ENCODE data around the gene GSTA1. TPM values are rescaled to one million over a fixed set of nuclear protein-coding genes. Genes with fewer than 3 reads are reported as not detected.

GSTA1 gene
- total and polyA plus RNA-seq, 9 of the 15 experiments (the other 6 are each of a cell fraction or from before 2014, with no cell fraction given): 0.42 TPM; not detected in 8

- TF ChIP-seq CCAR2 (IDR thresholded peaks at IDR 0.05; ENCODE audit: low read depth, low read length): no peak
- no peak for TF ChIP-seq KDM2B (CRISPR knock-in tag; IDR thresholded peaks at IDR 0.05)
- TF ChIP-seq TRIM28 (IDR thresholded peaks at IDR 0.05): no peak
- no peak for TF ChIP-seq FOXA1 (IDR thresholded peaks at IDR 0.05; ENCODE audit: borderline replicate concordance)
- TF ChIP-seq E2F3 (CRISPR knock-in tag; IDR thresholded peaks at IDR 0.05): no peak
- no peak for TF ChIP-seq PHF8 (IDR thresholded peaks at IDR 0.05; ENCODE audit: borderline replicate concordance, low read length)
- TF ChIP-seq CHAMP1 (IDR thresholded peaks at IDR 0.05): no peak
- no peak for TF ChIP-seq ZFP91 (CRISPR knock-in tag; IDR thresholded peaks at IDR 0.05)
- no peak for TF ChIP-seq RBM22 (IDR thresholded peaks at IDR 0.05; ENCODE audit: low read depth, low read length, poor library complexity, severe bottlenecking)
- TF ChIP-seq RNF2 (IDR thresholded peaks at IDR 0.05): no peak
- TF ChIP-seq, protein P1, sequence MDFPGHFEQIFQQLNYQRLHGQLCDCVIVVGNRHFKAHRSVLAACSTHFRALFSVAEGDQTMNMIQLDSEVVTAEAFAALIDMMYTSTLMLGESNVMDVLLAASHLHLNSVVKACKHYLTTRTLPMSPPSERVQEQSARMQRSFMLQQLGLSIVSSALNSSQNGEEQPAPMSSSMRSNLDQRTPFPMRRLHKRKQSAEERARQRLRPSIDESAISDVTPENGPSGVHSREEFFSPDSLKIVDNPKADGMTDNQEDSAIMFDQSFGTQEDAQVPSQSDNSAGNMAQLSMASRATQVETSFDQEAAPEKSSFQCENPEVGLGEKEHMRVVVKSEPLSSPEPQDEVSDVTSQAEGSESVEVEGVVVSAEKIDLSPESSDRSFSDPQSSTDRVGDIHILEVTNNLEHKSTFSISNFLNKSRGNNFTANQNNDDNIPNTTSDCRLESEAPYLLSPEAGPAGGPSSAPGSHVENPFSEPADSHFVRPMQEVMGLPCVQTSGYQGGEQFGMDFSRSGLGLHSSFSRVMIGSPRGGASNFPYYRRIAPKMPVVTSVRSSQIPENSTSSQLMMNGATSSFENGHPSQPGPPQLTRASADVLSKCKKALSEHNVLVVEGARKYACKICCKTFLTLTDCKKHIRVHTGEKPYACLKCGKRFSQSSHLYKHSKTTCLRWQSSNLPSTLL (IDR thresholded peaks at IDR 0.05): no peak
- no peak for TF ChIP-seq ZBTB2 (IDR thresholded peaks at IDR 0.05)
- no peak for TF ChIP-seq POLR2B (IDR thresholded peaks at IDR 0.05; ENCODE audit: low read depth, partially characterized antibody)
- TF ChIP-seq HMG20A (CRISPR knock-in tag; conservative IDR thresholded peaks at IDR 0.05): no peak
- TF ChIP-seq ZZZ3 (IDR thresholded peaks at IDR 0.05): no peak
- no peak for TF ChIP-seq MED1 (CRISPR knock-in tag; IDR thresholded peaks at IDR 0.05; ENCODE audit: borderline replicate concordance)
- TF ChIP-seq NUFIP1 (IDR thresholded peaks at IDR 0.05; ENCODE audit: partially characterized antibody): no peak
- in situ Hi-C loops (cut with MboI) (no loop called here), intact Hi-C loops (cut with micrococcal nuclease) (no loop called here)
- no TSS peak for BruUV-seq (replicated peaks)
- no peaks in the 10 kb centered on the region for H3K79me2 ChIP-seq (ENCODE audit: control insufficient read depth, insufficient read depth, low read length)
- H3K36me3 ChIP-seq (ENCODE audit: control insufficient read depth, insufficient read depth, low read length): no peaks in the 10 kb centered on the region
- H3K4me1 ChIP-seq (replicated peaks in 1 of 2; ENCODE audit: control insufficient read depth in 2 of 2, insufficient read depth in 2 of 2, low read length in 2 of 2): no peaks in the 10 kb centered on the region; a peak in 1 of 5 replicates
- no peaks in the 10 kb centered on the region for H4K20me1 ChIP-seq (replicated peaks; ENCODE audit: control insufficient read depth, insufficient read depth, low read length)
- no peak overlapping the region for H3K4me3 ChIP-seq
- no peak overlapping the region for H2AFZ ChIP-seq (ENCODE audit: low read depth, low read length)
- CTCF ChIA-PET (ENCODE audit: low intra/inter-chr PET ratio): no interaction called here
- H3K9me3 ChIP-seq (replicated peaks; ENCODE audit: control insufficient read depth, insufficient read depth, low read depth, low read length): no peaks in the 10 kb centered on the region
- peaks cover 4 to 19% of the 10 kb centered on the region in 2 experiments; a peak in 3 of 5 replicates for H3K27me3 ChIP-seq (ENCODE audit: control insufficient read depth in 2 of 2, insufficient read depth in 2 of 2, low read length in 2 of 2)
- DNase-seq (ENCODE audit: extremely low read depth in 1 of 4, low spot score in 3 of 4) (no peak), ATAC-seq (no peak), FAIRE-seq (no peak)
- no peaks in the 10 kb centered on the region for H3K9me1 ChIP-seq (ENCODE audit: control insufficient read depth, insufficient read depth, low read length)
- POLR2A ChIA-PET: no interaction called here
- no peak overlapping the region for H3K9ac ChIP-seq (ENCODE audit: insufficient read depth in 1 of 2, low read depth in 2 of 2, low read length in 2 of 2)
- 0% methylated on average over 1 of the region's 1 CpG for WGBS (ENCODE audit: insufficient coverage, low coverage, missing lambda C conversion rate)
- no peak overlapping the region for H3K27ac ChIP-seq (ENCODE audit: extremely low read depth, low read depth, low read length)
- no peak overlapping the region for H3K4me2 ChIP-seq (ENCODE audit: insufficient read depth, low read length)
Observed at GRCh38 chr6:52834481-52834880, 30.9 kb upstream of the GSTA1 start.

All from K562 (cell line).